ENCODE measurements around the gene LCN10. TPM values are rescaled to one million over a fixed set of nuclear protein-coding genes. Genes with fewer than 3 reads are reported as not detected.

LCN10 gene
- total and polyA plus RNA-seq, 10 of the 15 experiments (the other 5 are each of a cell fraction or from before 2014, with no cell fraction given), result 0.06 to 1.3 (median 0.21) TPM; not detected in 1

DNA sequence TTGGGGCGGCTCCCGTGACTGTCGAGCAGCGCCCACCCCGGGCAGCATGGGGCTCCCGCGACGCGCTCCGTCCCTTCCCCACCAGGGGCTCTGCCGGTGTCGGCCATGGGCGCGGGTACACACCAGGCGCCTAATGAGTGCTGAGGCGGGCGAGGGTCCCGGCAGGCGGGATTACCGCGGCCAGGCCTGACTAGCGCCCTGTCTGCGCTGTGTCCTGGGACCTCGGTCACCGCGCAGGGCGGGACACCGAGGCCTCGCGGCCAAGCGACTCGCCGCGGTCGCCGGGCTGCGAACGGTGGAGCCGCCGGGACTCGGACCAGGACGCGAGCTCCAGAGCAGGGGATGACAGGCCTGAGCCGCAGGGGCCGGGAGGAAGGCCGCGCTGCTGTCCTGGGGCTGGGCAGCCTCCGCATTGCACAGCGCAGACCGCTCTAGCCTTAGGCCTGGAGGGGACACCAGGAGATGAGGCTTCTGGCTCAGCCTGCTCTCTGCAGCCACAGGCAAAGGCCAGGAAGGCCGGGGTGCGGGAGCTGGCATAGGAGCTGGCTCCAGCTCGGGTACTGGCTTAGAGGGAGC, 14.1 kb downstream of the LCN10 start:
- peak overlapping the region; percentile 79 for H3K9ac ChIP-seq (ENCODE audit: control insufficient read depth, insufficient read depth, low read length)
- no peaks in the 10 kb centered on the region for H3K27me3 ChIP-seq (replicated peaks in 1 of 2; ENCODE audit: control insufficient read depth in 2 of 2, insufficient read depth in 2 of 2, low read length in 1 of 2)
- H3K27ac ChIP-seq (ENCODE audit: control insufficient read depth, insufficient read depth), result peak overlapping the region; percentile 42
- in situ Hi-C loops (cut with MboI) (no loop called here), intact Hi-C loops (cut with micrococcal nuclease; ENCODE audit: unreplicated experiment) (no loop called here)
- WGBS (ENCODE audit: insufficient coverage, insufficient replicate concordance, low lambda C conversion rate, missing lambda C conversion rate), result 2% methylated on average over 53 of the region's 53 CpGs
- peaks cover 9% of the 10 kb centered on the region for H4K20me1 ChIP-seq (ENCODE audit: control insufficient read depth, insufficient read depth)
- ChIA-PET CTCF (interaction anchor here (1.1 to 2.4 kb wide), 11 partner anchors 9 to 307 kb away, joined by 3 to 16 read pairs (median 5); partner anchors contain the start of gene LCN10), POLR2A (interaction anchor here (0.6 to 3.6 kb wide), 8 partner anchors 11 to 616 kb away, joined by 3 to 15 read pairs (median 3); partner anchors contain the start of gene LCN10), SMC1A (ENCODE audit: uncharacterized antibody, unreplicated experiment) (interaction anchor here (1.4 kb wide), 1 partner anchor 38 kb away, joined by 3 read pairs; no protein-coding TSS in a partner anchor), RAD21 (ENCODE audit: unreplicated experiment) (interaction anchor here (0.8 to 1.1 kb wide), 5 partner anchors 13 to 190 kb away, joined by 3 to 4 read pairs (median 3); partner anchors contain the start of gene LCN10)
- peak overlapping the region; percentile 83 for H2AFZ ChIP-seq (ENCODE audit: control insufficient read depth, low read depth, low read length)
- FAIRE-seq (no peak), DNase-seq (ENCODE audit: low read depth, low spot score) (no peak), ATAC-seq (peak; percentile 53)
- H3K4me1 ChIP-seq (ENCODE audit: control insufficient read depth, insufficient read depth, low read length), result peaks cover 13% of the 10 kb centered on the region
- peaks cover 45% of the 10 kb centered on the region for H3K79me2 ChIP-seq (ENCODE audit: control insufficient read depth, insufficient read depth, low read length)
- peak overlapping the region; percentile 79 for H3K4me2 ChIP-seq (ENCODE audit: control insufficient read depth, insufficient read depth)
- peak overlapping the region; percentile 76 for H3K4me3 ChIP-seq
- H3K9me3 ChIP-seq (replicated peaks; ENCODE audit: control insufficient read depth, insufficient read depth, low read length), result no peaks in the 10 kb centered on the region
- peaks cover 16% of the 10 kb centered on the region in 2 experiments for H3K36me3 ChIP-seq (ENCODE audit: control insufficient read depth in 2 of 2, insufficient read depth in 2 of 2, low read length in 1 of 2)
- TSS peak; percentile 64 for BruUV-seq (replicated peaks)
- TF ChIP-seq DPF2 (IDR thresholded peaks at IDR 0.05) (0 out of 2 replicates have a peak, but pooled peaks have one; percentile 35), EZH2 (IDR thresholded peaks at IDR 0.05; ENCODE audit: borderline replicate concordance, control insufficient read depth, low read depth, low read length) (no peak), PRDM15 (CRISPR knock-in tag; IDR thresholded peaks at IDR 0.05) (no peak), STAT1 (conservative IDR thresholded peaks at IDR 0.05) (no peak), LARP7 (IDR thresholded peaks at IDR 0.05) (0 out of 2 replicates have a peak, but pooled peaks have one; percentile 4), IRF3 (IDR thresholded peaks at IDR 0.05) (no peak), SP1 (IDR thresholded peaks at IDR 0.05; ENCODE audit: low read depth, low read length) (no peak), GATAD2B (conservative IDR thresholded peaks at IDR 0.05; ENCODE audit: low read depth) (peak; percentile 87), POLR2AphosphoS5 (IDR thresholded peaks at IDR 0.05; ENCODE audit: low read length) (no peak), KDM1A (IDR thresholded peaks at IDR 0.05; ENCODE audit: borderline replicate concordance) (no peak), NFXL1 (IDR thresholded peaks at IDR 0.05; ENCODE audit: borderline replicate concordance) (no peak), FOXK2 (IDR thresholded peaks at IDR 0.05) (no peak), MAX (IDR thresholded peaks at IDR 0.05; ENCODE audit: low read depth, low read length) (no peak), STAT3 (IDR thresholded peaks at IDR 0.05; ENCODE audit: low read depth, low read length) (no peak)
- TF ChIP-seq, protein P1, sequence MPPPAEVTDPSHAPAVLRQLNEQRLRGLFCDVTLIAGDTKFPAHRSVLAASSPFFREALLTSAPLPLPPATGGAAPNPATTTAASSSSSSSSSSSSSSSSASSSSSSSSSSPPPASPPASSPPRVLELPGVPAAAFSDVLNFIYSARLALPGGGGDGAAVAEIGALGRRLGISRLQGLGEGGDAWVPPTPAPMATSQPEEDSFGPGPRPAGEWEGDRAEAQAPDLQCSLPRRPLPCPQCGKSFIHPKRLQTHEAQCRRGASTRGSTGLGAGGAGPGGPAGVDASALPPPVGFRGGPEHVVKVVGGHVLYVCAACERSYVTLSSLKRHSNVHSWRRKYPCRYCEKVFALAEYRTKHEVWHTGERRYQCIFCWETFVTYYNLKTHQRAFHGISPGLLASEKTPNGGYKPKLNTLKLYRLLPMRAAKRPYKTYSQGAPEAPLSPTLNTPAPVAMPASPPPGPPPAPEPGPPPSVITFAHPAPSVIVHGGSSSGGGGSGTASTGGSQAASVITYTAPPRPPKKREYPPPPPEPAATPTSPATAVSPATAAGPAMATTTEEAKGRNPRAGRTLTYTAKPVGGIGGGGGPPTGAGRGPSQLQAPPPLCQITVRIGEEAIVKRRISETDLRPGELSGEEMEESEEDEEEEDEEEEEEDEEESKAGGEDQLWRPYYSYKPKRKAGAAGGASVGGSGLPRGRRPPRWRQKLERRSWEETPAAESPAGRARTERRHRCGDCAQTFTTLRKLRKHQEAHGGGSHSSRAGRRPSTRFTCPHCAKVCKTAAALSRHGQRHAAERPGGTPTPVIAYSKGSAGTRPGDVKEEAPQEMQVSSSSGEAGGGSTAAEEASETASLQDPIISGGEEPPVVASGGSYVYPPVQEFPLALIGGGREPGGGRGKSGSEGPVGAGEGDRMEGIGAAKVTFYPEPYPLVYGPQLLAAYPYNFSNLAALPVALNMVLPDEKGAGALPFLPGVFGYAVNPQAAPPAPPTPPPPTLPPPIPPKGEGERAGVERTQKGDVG (CRISPR knock-in tag; IDR thresholded peaks at IDR 0.05), result no peak

Data from GM12878 (cell line).